ENCODE measurements around the gene PCDHGA11.

DNA sequence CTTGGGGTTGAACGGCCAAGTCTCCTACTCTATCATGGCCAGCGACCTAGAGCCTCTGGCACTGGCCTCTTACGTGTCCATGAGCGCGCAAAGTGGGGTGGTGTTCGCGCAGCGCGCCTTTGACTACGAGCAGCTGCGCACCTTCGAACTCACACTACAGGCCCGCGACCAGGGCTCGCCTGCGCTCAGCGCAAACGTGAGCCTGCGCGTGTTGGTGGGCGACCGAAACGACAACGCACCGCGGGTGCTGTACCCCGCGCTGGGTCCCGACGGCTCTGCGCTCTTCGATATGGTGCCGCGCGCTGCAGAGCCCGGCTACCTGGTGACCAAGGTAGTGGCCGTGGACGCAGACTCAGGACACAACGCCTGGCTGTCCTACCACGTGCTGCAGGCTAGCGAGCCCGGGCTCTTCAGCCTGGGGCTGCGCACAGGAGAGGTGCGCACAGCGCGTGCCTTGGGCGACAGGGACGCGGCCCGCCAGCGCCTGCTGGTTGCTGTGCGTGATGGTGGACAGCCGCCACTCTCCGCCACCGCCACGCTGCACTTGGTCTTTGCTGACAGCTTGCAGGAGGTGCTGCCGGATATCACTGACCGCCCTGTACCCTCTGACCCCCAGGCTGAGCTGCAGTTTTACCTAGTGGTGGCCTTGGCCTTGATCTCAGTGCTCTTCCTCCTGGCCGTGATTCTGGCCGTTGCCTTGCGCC lies 21.1 kb upstream of the PCDHGA11 start:
- TF ChIP-seq, protein P1, sequence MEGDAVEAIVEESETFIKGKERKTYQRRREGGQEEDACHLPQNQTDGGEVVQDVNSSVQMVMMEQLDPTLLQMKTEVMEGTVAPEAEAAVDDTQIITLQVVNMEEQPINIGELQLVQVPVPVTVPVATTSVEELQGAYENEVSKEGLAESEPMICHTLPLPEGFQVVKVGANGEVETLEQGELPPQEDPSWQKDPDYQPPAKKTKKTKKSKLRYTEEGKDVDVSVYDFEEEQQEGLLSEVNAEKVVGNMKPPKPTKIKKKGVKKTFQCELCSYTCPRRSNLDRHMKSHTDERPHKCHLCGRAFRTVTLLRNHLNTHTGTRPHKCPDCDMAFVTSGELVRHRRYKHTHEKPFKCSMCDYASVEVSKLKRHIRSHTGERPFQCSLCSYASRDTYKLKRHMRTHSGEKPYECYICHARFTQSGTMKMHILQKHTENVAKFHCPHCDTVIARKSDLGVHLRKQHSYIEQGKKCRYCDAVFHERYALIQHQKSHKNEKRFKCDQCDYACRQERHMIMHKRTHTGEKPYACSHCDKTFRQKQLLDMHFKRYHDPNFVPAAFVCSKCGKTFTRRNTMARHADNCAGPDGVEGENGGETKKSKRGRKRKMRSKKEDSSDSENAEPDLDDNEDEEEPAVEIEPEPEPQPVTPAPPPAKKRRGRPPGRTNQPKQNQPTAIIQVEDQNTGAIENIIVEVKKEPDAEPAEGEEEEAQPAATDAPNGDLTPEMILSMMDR (IDR thresholded peaks at IDR 0.05), result no peak
- TF ChIP-seq POLR2A (IDR thresholded peaks at IDR 0.05; ENCODE audit: low read depth) (no peak), POLR2AphosphoS5 (IDR thresholded peaks at IDR 0.05) (no peak)
